MG63 (cell line): ENCODE results near the gene SULT1C3. TPM values are rescaled to one million over a fixed set of nuclear protein-coding genes. Genes with fewer than 3 reads are reported as not detected.

ENCODE experiments used
- DNase-seq: peaks from one replicate; pipeline ENCODE4 v3.0.0-alpha.2; 2020
- H3K27me3 ChIP-seq: fragments of 250-450 bp; sonication (Bioruptor Pico); 2 replicates; pipeline ENCODE4 v1.5.1; 2020; ENCODE audit warnings: mild to moderate bottlenecking, moderate library complexity
- H3K36me3 ChIP-seq: fragments of 250-450 bp; sonication (Bioruptor Pico); 2 replicates; pipeline ENCODE4 v1.5.1; 2020; ENCODE audit warnings: mild to moderate bottlenecking, moderate library complexity
- H3K4me3 ChIP-seq: fragments of 250-450 bp; sonication (Bioruptor Pico); 2 replicates; pipeline ENCODE4 v1.5.1; 2020; ENCODE audit warnings: mild to moderate bottlenecking, moderate library complexity
- H3K9me3 ChIP-seq: fragments of 250-450 bp; sonication (Bioruptor Pico); 2 replicates; pipeline ENCODE4 v1.5.1; 2020; ENCODE audit warnings: mild to moderate bottlenecking, moderate library complexity
- total RNA-seq: library from RNA; depleted of rRNA; stranded (reverse); fragments of >200 nt; shearing (Covaris generic); gene quantifications from 2 replicates; pipeline ENCODE4 v1.2.3, GENCODE V29; 2014; ENCODE audit warnings: low replicate concordance

Gene SULT1C3
- total RNA-seq, 1 experiment from 2014 or later = not detected

GRCh38 chr2:108229875-108230274 lies 9.9 kb upstream of the SULT1C3 start:
- H3K36me3 ChIP-seq = no peaks in the 10 kb centered on the region
- no peak for DNase-seq
- H3K9me3 ChIP-seq = no peaks in the 10 kb centered on the region; the same call in 1 of the 2 replicates
- H3K27me3 ChIP-seq = no peaks in the 10 kb centered on the region
- no peak overlapping the region for H3K4me3 ChIP-seq

GRCh38 chr2:108235577-108235976 lies 4.2 kb upstream of the SULT1C3 start:
- Histone ChIP-seq H3K36me3 (no peaks in the 10 kb centered on the region), H3K27me3 (no peaks in the 10 kb centered on the region), H3K4me3 (no peak overlapping the region), H3K9me3 (peaks cover 2% of the 10 kb centered on the region; the same call in 1 of the 2 replicates)
- no peak for DNase-seq

GRCh38 chr2:108236676-108237335 lies 3.0 kb upstream of the SULT1C3 start:
- Histone ChIP-seq H3K9me3 (peaks cover 2% of the 10 kb centered on the region; the same call in 1 of the 2 replicates), H3K4me3 (no peak overlapping the region), H3K27me3 (no peaks in the 10 kb centered on the region), H3K36me3 (no peaks in the 10 kb centered on the region)
- no peak for DNase-seq

- no peak for DNase-seq
- H3K27me3 ChIP-seq = no peaks in the 10 kb centered on the region
- no peaks in the 10 kb centered on the region for H3K36me3 ChIP-seq
- no peak overlapping the region for H3K4me3 ChIP-seq
- H3K9me3 ChIP-seq = peaks cover 7% of the 10 kb centered on the region
Measured at GRCh38 chr2:108240966-108241365, 1.2 kb downstream of the SULT1C3 start.

- H3K9me3 ChIP-seq = peaks cover 5% of the 10 kb centered on the region
- no peaks in the 10 kb centered on the region for H3K27me3 ChIP-seq
- no peak overlapping the region for H3K4me3 ChIP-seq
- DNase-seq = peak; percentile 12
- no peaks in the 10 kb centered on the region for H3K36me3 ChIP-seq
Measured at GRCh38 chr2:108243566-108243965, 3.8 kb downstream of the SULT1C3 start.

GRCh38 chr2:108244667-108245414 lies 5.1 kb downstream of the SULT1C3 start:
- no peak for DNase-seq
- Histone ChIP-seq H3K27me3 (no peaks in the 10 kb centered on the region), H3K9me3 (peaks cover 5% of the 10 kb centered on the region), H3K4me3 (no peak overlapping the region), H3K36me3 (no peaks in the 10 kb centered on the region)

DNA sequence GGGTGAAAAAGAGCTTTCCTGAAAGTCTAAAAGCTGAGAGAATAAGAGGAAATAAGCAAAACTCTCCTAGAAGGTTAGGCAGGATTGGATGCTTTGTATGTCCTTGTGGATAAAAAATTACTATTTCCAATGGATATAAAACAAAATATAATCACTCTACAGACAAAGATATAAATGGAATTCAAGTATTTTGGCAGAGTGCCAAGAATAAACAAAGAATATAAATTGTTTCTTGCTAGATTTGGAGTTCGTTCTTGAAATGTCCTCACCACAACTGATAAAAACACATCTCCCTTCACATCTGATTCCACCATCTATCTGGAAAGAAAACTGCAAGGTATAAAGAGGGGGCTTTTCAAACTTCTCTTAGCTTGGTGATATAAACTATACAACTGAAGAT lies 13.3 kb downstream of the SULT1C3 start:
- no peaks in the 10 kb centered on the region for H3K36me3 ChIP-seq
- no peaks in the 10 kb centered on the region for H3K27me3 ChIP-seq
- no peak overlapping the region for H3K4me3 ChIP-seq
- no peak for DNase-seq
- H3K9me3 ChIP-seq = no peaks in the 10 kb centered on the region

DNA sequence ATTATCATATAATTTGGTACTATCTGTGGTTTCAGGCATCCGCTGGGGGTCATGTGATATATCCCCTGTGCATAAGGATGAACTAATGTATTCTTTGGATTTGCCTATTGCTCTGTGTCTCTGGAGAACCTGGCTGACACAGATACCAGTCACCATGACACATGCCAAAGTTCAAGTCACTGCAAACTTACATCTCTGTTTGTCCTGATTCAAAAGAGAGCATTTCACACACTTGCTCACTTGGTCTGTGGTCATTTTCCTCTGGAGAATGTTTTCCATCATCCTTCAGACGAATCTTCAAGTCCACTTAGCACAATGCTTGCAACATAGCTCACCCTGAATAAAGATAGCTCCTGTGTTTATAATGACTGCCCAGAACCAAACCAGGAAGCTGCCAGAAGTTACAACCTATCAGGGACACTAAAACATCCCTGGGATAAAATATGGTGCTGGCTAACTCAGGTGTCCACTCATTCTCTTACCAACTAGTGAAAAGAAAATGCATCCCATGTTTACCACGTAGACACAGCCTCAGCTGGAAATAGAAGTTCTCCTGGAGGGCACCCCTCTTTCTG lies 18.1 kb downstream of the SULT1C3 start:
- Histone ChIP-seq H3K36me3 (no peaks in the 10 kb centered on the region), H3K4me3 (no peak overlapping the region), H3K27me3 (no peaks in the 10 kb centered on the region), H3K9me3 (no peaks in the 10 kb centered on the region)
- DNase-seq = peak; percentile 61

- no peak for DNase-seq
- no peaks in the 10 kb centered on the region for H3K36me3 ChIP-seq
- H3K4me3 ChIP-seq = no peak overlapping the region
- no peaks in the 10 kb centered on the region for H3K9me3 ChIP-seq
- H3K27me3 ChIP-seq = no peaks in the 10 kb centered on the region
Measured at GRCh38 chr2:108260773-108261172, 21.0 kb downstream of the SULT1C3 start.

- no peak for DNase-seq
- no peaks in the 10 kb centered on the region for H3K27me3 ChIP-seq
- H3K9me3 ChIP-seq = no peaks in the 10 kb centered on the region
- H3K36me3 ChIP-seq = no peaks in the 10 kb centered on the region
- H3K4me3 ChIP-seq = no peak overlapping the region
Measured at GRCh38 chr2:108262036-108262435, 22.3 kb downstream of the SULT1C3 start.

- H3K27me3 ChIP-seq = no peaks in the 10 kb centered on the region
- H3K9me3 ChIP-seq = no peaks in the 10 kb centered on the region
- H3K4me3 ChIP-seq = no peak overlapping the region
- DNase-seq = no peak
- H3K36me3 ChIP-seq = no peaks in the 10 kb centered on the region
Measured at GRCh38 chr2:108263401-108263800, 23.6 kb downstream of the SULT1C3 start.

DNA sequence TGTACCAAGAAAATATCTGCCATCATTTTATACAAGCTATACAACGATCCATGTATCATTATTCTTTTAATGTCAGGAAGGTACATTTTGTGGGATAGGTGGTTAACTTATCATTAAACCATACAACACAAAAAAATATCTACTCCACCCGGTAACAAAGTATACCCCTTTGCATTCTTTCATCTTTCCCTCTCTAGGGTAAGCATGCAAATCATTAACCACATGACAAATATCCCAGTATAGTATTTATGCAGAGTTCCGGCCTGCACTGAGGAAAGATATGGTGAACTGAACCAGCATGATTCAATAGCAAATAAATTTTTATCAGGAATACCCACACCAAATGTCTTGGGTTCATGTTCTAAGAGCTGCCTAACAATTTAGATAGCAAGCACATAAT lies 26.4 kb downstream of the SULT1C3 start:
- Histone ChIP-seq H3K27me3 (no peaks in the 10 kb centered on the region), H3K36me3 (no peaks in the 10 kb centered on the region), H3K4me3 (no peak overlapping the region), H3K9me3 (no peaks in the 10 kb centered on the region)
- DNase-seq = no peak

- no peaks in the 10 kb centered on the region for H3K27me3 ChIP-seq
- DNase-seq = peak; percentile 59
- H3K4me3 ChIP-seq = no peak overlapping the region
- H3K36me3 ChIP-seq = no peaks in the 10 kb centered on the region
- H3K9me3 ChIP-seq = no peaks in the 10 kb centered on the region
Measured at GRCh38 chr2:108267101-108267500, 27.3 kb downstream of the SULT1C3 start.

DNA sequence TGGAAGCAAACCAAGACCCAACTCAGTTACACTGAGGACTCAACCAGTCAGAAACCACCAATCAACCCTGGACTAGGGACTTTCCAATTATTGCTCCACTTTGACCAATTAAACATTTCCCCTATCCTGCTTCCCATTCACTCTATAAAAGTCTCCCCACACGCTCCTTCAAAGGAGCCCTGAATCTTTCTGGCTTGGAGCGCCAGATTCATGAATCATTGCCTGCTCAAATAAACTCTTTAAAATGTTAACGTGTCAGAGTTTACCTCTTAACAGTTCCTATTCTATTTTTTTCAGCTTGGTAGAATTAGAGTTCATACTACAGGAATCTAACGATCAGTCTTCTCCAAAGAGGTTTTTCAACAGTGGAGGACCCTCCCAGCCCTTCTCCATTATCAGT lies 28.2 kb downstream of the SULT1C3 start:
- H3K4me3 ChIP-seq = no peak overlapping the region
- no peaks in the 10 kb centered on the region for H3K9me3 ChIP-seq
- no peaks in the 10 kb centered on the region for H3K36me3 ChIP-seq
- peak; percentile 80 for DNase-seq
- no peaks in the 10 kb centered on the region for H3K27me3 ChIP-seq

DNA sequence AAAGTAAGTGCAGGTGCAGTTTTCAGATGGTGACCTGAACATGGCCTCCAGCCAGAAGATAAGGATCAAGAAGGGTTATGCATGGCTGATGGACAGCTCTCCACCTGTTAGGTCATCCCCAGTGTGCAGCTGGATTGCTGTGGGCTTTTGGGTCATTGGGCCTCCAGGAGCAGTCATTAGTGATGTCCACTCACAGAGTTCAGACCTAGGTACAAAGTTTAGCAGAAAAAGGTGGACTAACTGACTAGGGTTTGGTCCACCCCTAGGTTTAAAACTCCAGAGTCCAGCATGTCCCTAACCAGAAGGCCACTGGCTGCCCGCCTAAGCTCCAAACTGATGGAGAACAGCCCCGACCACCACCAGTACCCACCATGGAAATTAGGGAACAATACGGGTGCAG lies 30.6 kb downstream of the SULT1C3 start:
- no peak for DNase-seq
- Histone ChIP-seq H3K27me3 (no peaks in the 10 kb centered on the region), H3K9me3 (no peaks in the 10 kb centered on the region), H3K4me3 (no peak overlapping the region), H3K36me3 (no peaks in the 10 kb centered on the region)

DNA sequence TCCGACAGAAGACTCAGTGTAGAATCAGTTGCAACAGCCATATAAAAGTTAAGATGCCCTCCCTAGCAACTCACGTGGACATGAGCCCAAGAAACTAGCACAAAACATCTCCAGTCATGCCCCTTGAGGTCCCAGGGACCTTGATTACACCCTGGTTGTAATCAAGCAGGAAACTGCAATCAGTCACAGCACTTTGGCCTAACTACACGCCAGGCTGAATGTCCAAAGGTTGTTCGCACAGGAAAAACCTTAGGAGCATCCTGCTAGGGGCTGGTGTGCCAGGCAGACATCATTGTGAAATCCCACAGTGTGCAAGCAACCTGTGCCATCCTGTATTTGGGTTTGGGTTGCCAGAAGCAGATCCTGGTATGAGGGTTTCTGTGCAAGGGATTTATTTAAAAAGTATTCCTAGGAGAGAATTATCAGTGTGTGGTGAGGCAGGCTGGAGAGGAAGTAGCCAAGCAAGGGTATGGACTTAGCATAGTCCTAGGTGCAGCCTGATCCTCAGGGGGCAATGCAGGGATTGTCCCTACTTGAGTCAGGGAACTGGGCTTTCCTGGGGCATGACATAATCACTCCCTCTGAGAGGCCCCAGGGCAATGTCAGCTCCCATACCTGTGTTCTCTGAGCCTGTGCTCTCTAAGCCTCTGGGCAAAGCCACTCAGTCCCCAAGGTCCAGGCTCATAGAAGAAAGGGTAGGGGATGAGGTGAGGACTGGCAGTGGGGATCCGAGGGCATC lies 31.2 kb downstream of the SULT1C3 start:
- no peak for DNase-seq
- H3K27me3 ChIP-seq = no peaks in the 10 kb centered on the region
- no peak overlapping the region for H3K4me3 ChIP-seq
- H3K9me3 ChIP-seq = no peaks in the 10 kb centered on the region
- H3K36me3 ChIP-seq = no peaks in the 10 kb centered on the region

- Histone ChIP-seq H3K4me3 (no peak overlapping the region), H3K27me3 (no peaks in the 10 kb centered on the region), H3K36me3 (no peaks in the 10 kb centered on the region), H3K9me3 (no peaks in the 10 kb centered on the region)
- no peak for DNase-seq
Measured at GRCh38 chr2:108271691-108272253, 32.0 kb downstream of the SULT1C3 start.
